H1 (cell line): ENCODE results near the gene EXD1. TPM values are rescaled to one million over a fixed set of nuclear protein-coding genes. Genes with fewer than 3 reads are reported as not detected.

ENCODE experiments used
- CTCF ChIA-PET: fragments of 300-600 bp; sonication (Branson Sonifier 250); formaldehyde crosslinking; loops from one replicate; lab custom pipeline; 2021; ENCODE audit not compliant: partially characterized antibody; lab: Charles Lee
- POLR2A ChIA-PET: fragments of 300-600 bp; sonication (Branson Sonifier 250); formaldehyde crosslinking; loops from one replicate; lab custom pipeline; 2021; ENCODE audit warnings: inconsistent platforms; ENCODE audit not compliant: partially characterized antibody; lab: Charles Lee
- DNase-seq, 2 experiments: peaks; one replicate each; pipeline versions ENCODE4 v3.0.0 to v3.0.0-alpha.2; 2010 to 2022; ENCODE audit warnings: low spot score in 2 of 2, low read depth in 1 of 2, mixed read lengths in 1 of 2
- FAIRE-seq: peaks from 2 replicates; lab custom pipeline; 2011; peaks lifted over from hg19 to GRCh38; lab: Jason Lieb, UNC
- H2AFZ ChIP-seq: 2 replicates; pipeline ENCODE4 v1.8.1; 2012; ENCODE audit warnings: low read length, inconsistent platforms
- H2AK5ac ChIP-seq: 2 replicates; pipeline ENCODE4 v1.6.1; 2013; ENCODE audit warnings: low read depth, low read length
- H2BK120ac ChIP-seq: replicated peaks from 2 replicates; pipeline ENCODE3; 2013; ENCODE audit warnings: low read depth, low read length, inconsistent platforms
- H2BK12ac ChIP-seq: 2 replicates; pipeline ENCODE4 v1.6.1; 2013; ENCODE audit warnings: low read depth, low read length
- H2BK15ac ChIP-seq: 2 replicates; pipeline ENCODE4 v1.6.1; 2013; ENCODE audit warnings: low read length
- H2BK20ac ChIP-seq: 2 replicates; pipeline ENCODE4 v1.6.1; 2013; ENCODE audit warnings: low read length
- H2BK5ac ChIP-seq: 2 replicates; pipeline ENCODE4 v1.6.1; 2013; ENCODE audit warnings: low read depth, low read length
- H3K14ac ChIP-seq: 2 replicates; pipeline ENCODE4 v1.6.1; 2013; ENCODE audit warnings: inconsistent platforms; ENCODE audit not compliant: insufficient read length
- H3K18ac ChIP-seq: 2 replicates; pipeline ENCODE4 v1.6.1; 2013; ENCODE audit warnings: low read length; ENCODE audit errors: extremely low read depth
- H3K23ac ChIP-seq: 2 replicates; pipeline ENCODE4 v1.6.1; 2013; ENCODE audit warnings: inconsistent platforms; ENCODE audit not compliant: insufficient read length
- H3K23me2 ChIP-seq: 2 replicates; pipeline ENCODE4 v1.6.1; 2013; ENCODE audit warnings: low read depth, low read length
- H3K27ac ChIP-seq: 2 replicates; pipeline ENCODE4 v1.6.1; 2011; ENCODE audit warnings: low read depth, low read length, inconsistent platforms
- H3K27me3 ChIP-seq, 4 experiments: replicated peaks in 1 of 4; 1 replicate in 1 of 4; 2 replicates in 3 of 4; pipeline versions ENCODE4 v1.6.1 to v1.8.1; 2011 to 2013; ENCODE audit warnings: low read length in 3 of 4, mild to moderate bottlenecking in 3 of 4, inconsistent platforms in 2 of 4, mixed read lengths in 2 of 4, moderate library complexity in 1 of 4; ENCODE audit not compliant: control insufficient read depth in 3 of 4, insufficient read depth in 3 of 4; ENCODE audit errors: extremely low read depth in 1 of 4
- H3K36me3 ChIP-seq, 4 experiments: 2 replicates each; pipeline versions ENCODE4 v1.6.1 to v1.8.1; 2011 to 2013; ENCODE audit warnings: mild to moderate bottlenecking in 4 of 4, low read length in 3 of 4, moderate library complexity in 2 of 4, control low read depth in 1 of 4, inconsistent platforms in 1 of 4; ENCODE audit not compliant: insufficient read depth in 4 of 4, control insufficient read depth in 2 of 4
- H3K4ac ChIP-seq: replicated peaks from 2 replicates; pipeline ENCODE3; 2013; ENCODE audit warnings: low read length, low read depth, mixed read lengths, inconsistent platforms; ENCODE audit not compliant: insufficient read length
- H3K4me1 ChIP-seq, 4 experiments: replicated peaks in 1 of 4; 1 replicate in 1 of 4; 2 replicates in 3 of 4; pipeline versions ENCODE4 v1.6.1 to v1.8.1; 2011 to 2013; ENCODE audit warnings: low read length in 3 of 4, inconsistent platforms in 2 of 4, mixed read lengths in 1 of 4; ENCODE audit not compliant: insufficient read depth in 4 of 4, control insufficient read depth in 3 of 4
- H3K4me2 ChIP-seq, 2 experiments: 2 replicates each; pipeline versions ENCODE4 v1.6.1 to v1.8.1; 2011 to 2013; ENCODE audit warnings: low read depth in 2 of 2, low read length in 2 of 2, control low read depth in 1 of 2, inconsistent platforms in 1 of 2, mild to moderate bottlenecking in 1 of 2; ENCODE audit not compliant: insufficient read depth in 1 of 2
- H3K4me3 ChIP-seq, 4 experiments: fragments of 200-600, 300-600 bp in 1 of 4; sonication (generic), shearing (Covaris generic), sonication (Bioruptor Twin) in 1 of 4; 2 replicates each; pipeline versions ENCODE4 v1.5.1 to v1.8.1; 2011 to 2016; ENCODE audit warnings: low read length in 4 of 4, low read depth in 3 of 4, control low read depth in 2 of 4, inconsistent platforms in 2 of 4, mild to moderate bottlenecking in 2 of 4, mixed read lengths in 1 of 4, moderate library complexity in 1 of 4; ENCODE audit not compliant: insufficient read depth in 2 of 4; ENCODE audit errors: extremely low read depth in 1 of 4
- H3K56ac ChIP-seq: replicated peaks from 2 replicates; pipeline ENCODE3; 2013; ENCODE audit warnings: low read depth, mild to moderate bottlenecking, mixed read lengths, low read length, inconsistent platforms; ENCODE audit not compliant: insufficient read length
- H3K79me1 ChIP-seq: 2 replicates; pipeline ENCODE4 v1.6.1; 2013; ENCODE audit warnings: low read depth, low read length, control low read depth
- H3K79me2 ChIP-seq, 2 experiments: 2 replicates each; pipeline versions ENCODE4 v1.6.1 to v1.8.1; 2012 to 2013; ENCODE audit warnings: low read length in 2 of 2, mild to moderate bottlenecking in 2 of 2, inconsistent platforms in 1 of 2; ENCODE audit not compliant: insufficient read depth in 2 of 2, control insufficient read depth in 1 of 2
- H3K9ac ChIP-seq, 4 experiments: replicated peaks in 1 of 4; 1 replicate in 1 of 4; 2 replicates in 3 of 4; pipeline versions ENCODE4 v1.6.1 to v1.8.1; 2011 to 2013; ENCODE audit warnings: low read depth in 3 of 4, low read length in 3 of 4, control low read depth in 2 of 4, mild to moderate bottlenecking in 2 of 4, moderate library complexity in 2 of 4, inconsistent platforms in 1 of 4; ENCODE audit errors: extremely low read depth in 1 of 4
- H3K9me3 ChIP-seq, 2 experiments: 2 replicates each; pipeline versions ENCODE4 v1.6.1 to v1.8.1; 2012 to 2013; ENCODE audit warnings: mild to moderate bottlenecking in 2 of 2, moderate library complexity in 2 of 2, control low read depth in 1 of 2, inconsistent platforms in 1 of 2, low read depth in 1 of 2, low read length in 1 of 2, mixed read lengths in 1 of 2; ENCODE audit not compliant: insufficient read depth in 2 of 2
- H4K20me1 ChIP-seq, 2 experiments: replicated peaks in 1 of 2; 2 replicates each; pipeline versions ENCODE3 to v1.8.1; 2011 to 2013; ENCODE audit warnings: inconsistent platforms in 2 of 2, low read length in 2 of 2, mild to moderate bottlenecking in 1 of 2; ENCODE audit not compliant: insufficient read depth in 2 of 2, control insufficient read depth in 1 of 2
- H4K5ac ChIP-seq: 2 replicates; pipeline ENCODE4 v1.6.1; 2013; ENCODE audit warnings: low read length, low read depth, mixed read lengths, inconsistent platforms; ENCODE audit not compliant: insufficient read length
- H4K8ac ChIP-seq: 2 replicates; pipeline ENCODE4 v1.8.0; 2013; ENCODE audit warnings: mild to moderate bottlenecking, moderate library complexity, low read length, inconsistent platforms; ENCODE audit not compliant: insufficient read depth; ENCODE audit errors: extremely low read depth
- H4K91ac ChIP-seq: replicated peaks from 2 replicates; pipeline ENCODE3; 2013; ENCODE audit warnings: low read length, mixed read lengths, inconsistent platforms; ENCODE audit not compliant: insufficient read length
- CBX5 ChIP-seq: fragments of 300-800, 300-1000 bp; sonication (generic); IDR thresholded peaks from 2 replicates; pipeline ENCODE4 v1.7.1; 2016; ENCODE audit warnings: antibody characterized with exemption, low read length, low read depth
- JUND ChIP-seq: IDR thresholded peaks from 2 replicates; pipeline ENCODE4 v1.6.1; 2011; ENCODE audit warnings: mild to moderate bottlenecking, improper control_type of control experiment, low read length
- MAFK ChIP-seq: IDR thresholded peaks from 2 replicates; pipeline ENCODE4 v1.6.1; 2012; ENCODE audit warnings: low read depth, mild to moderate bottlenecking, improper control_type of control experiment, low read length
- NRF1 ChIP-seq: IDR thresholded peaks from 2 replicates; pipeline ENCODE4 v1.6.1; 2011; ENCODE audit warnings: mild to moderate bottlenecking, low read depth, low read length, improper control_type of control experiment
- RNF2 ChIP-seq: fragments of 200-900, 300-1000 bp; sonication (generic); IDR thresholded peaks from 2 replicates; pipeline ENCODE4 v1.7.1; 2016; ENCODE audit warnings: borderline replicate concordance, low read depth, mild to moderate bottlenecking, antibody characterized with exemption, low read length; ENCODE audit not compliant: poor library complexity, severe bottlenecking; ENCODE audit errors: missing control alignments
- WGBS, 2 experiments: shearing (Covaris generic) in 1 of 2; methylation state at CpG; one replicate each; pipeline versions ENCODE4 v1.1.6 to v1.1.7; 2013 to 2015; ENCODE audit warnings: low lambda C conversion rate in 2 of 2, mixed read lengths in 2 of 2, inconsistent platforms in 1 of 2, low coverage in 1 of 2, missing lambda C conversion rate in 1 of 2; ENCODE audit not compliant: insufficient replicate concordance in 2 of 2, insufficient coverage in 1 of 2, insufficient read length in 1 of 2; ENCODE audit errors: extremely low coverage in 1 of 2, missing lambda C conversion rate in 1 of 2; 5-methylcytosine and 5-hydroxymethylcytosine counted together
- polyA plus RNA-seq, 7 experiments: library from polyadenylated mRNA; depleted of rRNA in 3 of 7; stranded (reverse) in 5 of 7; unstranded in 2 of 7; fragments of >200 nt in 5 of 7; fragments of 200-250 nt in 2 of 7; gene quantifications; 1 replicate in 5 of 7; 2 replicates in 1 of 7; 4 replicates in 1 of 7; pipeline versions ENCODE4 v1.2.1 to v1.2.3, GENCODE V29; 2011 to 2013; ENCODE audit warnings: missing spikeins in 2 of 7, mixed read lengths in 2 of 7
- total RNA-seq: library from RNA; stranded (reverse); fragmentation: NEBNext Ultra II Directional; extraction: Animal tissue kit (Norgen Biotek cat#: 25700); gene quantifications from 2 replicates; pipeline ENCODE4 v1.2.1, GENCODE V29; 2021

The EXD1 gene
- total and polyA plus RNA-seq, 2 of the 8 experiments (the other 6 are each of a cell fraction or from before 2014, with no cell fraction given), result 0.06 to 0.54 TPM

DNA sequence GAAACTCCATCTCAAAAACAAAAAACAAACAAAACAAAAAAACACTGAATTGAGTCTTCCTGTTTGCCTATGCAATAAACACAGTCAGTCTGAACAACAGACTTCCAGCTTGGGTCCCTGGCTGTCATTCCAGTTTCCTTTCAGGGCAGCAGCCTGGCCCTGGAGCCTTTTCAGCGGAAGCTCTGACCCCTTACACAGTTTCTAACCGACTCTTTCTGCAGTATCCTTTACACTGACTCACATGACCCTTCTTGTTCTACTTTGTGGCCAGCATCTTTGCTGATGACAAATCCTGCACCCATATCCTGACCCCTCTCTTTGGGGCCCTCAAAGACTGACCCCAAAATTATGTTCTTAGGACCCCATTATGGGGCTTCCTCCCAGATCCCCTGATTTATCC is 76.1 kb downstream of the EXD1 start:
- Histone ChIP-seq H3K4me1 (no peaks in the 10 kb centered on the region), H3K23me2 (no peaks in the 10 kb centered on the region), H3K79me1 (no peaks in the 10 kb centered on the region), H2BK120ac (no peak overlapping the region), H3K4me2 (no peak overlapping the region), H3K79me2 (no peaks in the 10 kb centered on the region), H4K8ac (no peak overlapping the region), H2BK12ac (no peak overlapping the region), H2BK20ac (no peak overlapping the region), H4K91ac (no peak overlapping the region), H4K5ac (no peak overlapping the region), H2BK15ac (no peak overlapping the region), H3K9me3 (peaks cover 0 to 7% of the 10 kb centered on the region in 2 experiments; a peak in 1 of 4 replicates), H3K56ac (no peak overlapping the region), H2BK5ac (no peak overlapping the region), H2AK5ac (no peak overlapping the region), H3K18ac (no peak overlapping the region), H3K4me3 (no peak overlapping the region), H3K27me3 (no peaks in the 10 kb centered on the region), H3K4ac (no peak overlapping the region), H4K20me1 (no peaks in the 10 kb centered on the region), H3K27ac (no peak overlapping the region), H3K9ac (no peak overlapping the region), H2AFZ (no peak overlapping the region), H3K14ac (no peak overlapping the region), H3K36me3 (no peaks in the 10 kb centered on the region), H3K23ac (no peak overlapping the region)
- CTCF ChIA-PET, result interaction anchor here (1.6 kb wide), 1 partner anchor 11 kb away, joined by 3 read pairs; no protein-coding TSS in a partner anchor
- POLR2A ChIA-PET, result interaction anchor here (0.7 to 1.2 kb wide), 2 partner anchors 38 to 210 kb away, joined by 3 to 4 read pairs; partner anchors contain the start of gene INO80
- WGBS, 2 experiments, result 100% methylated on average over 2 of the region's 2 CpGs; no CpG with 5 or more reads in 1 of the 2 experiments
- TF ChIP-seq NRF1 (no peak), JUND (no peak), MAFK (no peak), RNF2 (no peak), CBX5 (no peak)
- DNase-seq (no peak), FAIRE-seq (no peak)
